ENCODE results near the gene SDHB. TPM values are rescaled to one million over a fixed set of nuclear protein-coding genes. Genes with fewer than 3 reads are reported as not detected.

The SDHB gene
- total RNA-seq, 1 donor from 2014 or later, result 72.7 TPM

GRCh38 chr1:17080880-17081279 lies 27.0 kb upstream of the SDHB start:
- Mint-ChIP-seq H3K4me1 (ENCODE audit: unreplicated experiment) (no peaks in the 10 kb centered on the region), H3K4me3 (no peak overlapping the region), H3K27ac (no peak overlapping the region), H3K36me3 (no peaks in the 10 kb centered on the region), H3K9me3 (no peaks in the 10 kb centered on the region), H3K27me3 (no peaks in the 10 kb centered on the region)
- DNase-seq (ENCODE audit: extremely low spot score, unreplicated experiment), result no peak
- no peak for TF ChIP-seq CTCF (conservative IDR thresholded peaks at IDR 0.05)

GRCh38 chr1:17080085-17080759 lies 26.4 kb upstream of the SDHB start:
- Mint-ChIP-seq H3K27ac (no peak overlapping the region), H3K9me3 (no peaks in the 10 kb centered on the region), H3K27me3 (no peaks in the 10 kb centered on the region), H3K36me3 (no peaks in the 10 kb centered on the region), H3K4me1 (ENCODE audit: unreplicated experiment) (no peaks in the 10 kb centered on the region), H3K4me3 (no peak overlapping the region)
- no peak for TF ChIP-seq CTCF (conservative IDR thresholded peaks at IDR 0.05)
- DNase-seq (ENCODE audit: extremely low spot score, unreplicated experiment), result no peak

- no peak for DNase-seq (ENCODE audit: extremely low spot score, unreplicated experiment)
- no peaks in the 10 kb centered on the region for H3K27me3 Mint-ChIP-seq
- H3K4me3 Mint-ChIP-seq, result no peak overlapping the region
- no peaks in the 10 kb centered on the region for H3K9me3 Mint-ChIP-seq
- no peaks in the 10 kb centered on the region for H3K36me3 Mint-ChIP-seq
- H3K4me1 Mint-ChIP-seq (ENCODE audit: unreplicated experiment), result no peaks in the 10 kb centered on the region
- H3K27ac Mint-ChIP-seq, result no peak overlapping the region
- no peak for TF ChIP-seq CTCF (conservative IDR thresholded peaks at IDR 0.05)
Measured at GRCh38 chr1:17078991-17079868, 25.4 kb upstream of the SDHB start.

- no peaks in the 10 kb centered on the region for H3K9me3 Mint-ChIP-seq
- no peak for DNase-seq (ENCODE audit: extremely low spot score, unreplicated experiment)
- no peak overlapping the region for H3K4me3 Mint-ChIP-seq
- H3K27me3 Mint-ChIP-seq, result no peaks in the 10 kb centered on the region
- no peak overlapping the region for H3K27ac Mint-ChIP-seq
- H3K4me1 Mint-ChIP-seq (ENCODE audit: unreplicated experiment), result no peaks in the 10 kb centered on the region
- no peaks in the 10 kb centered on the region for H3K36me3 Mint-ChIP-seq
- peak; percentile 69 for TF ChIP-seq CTCF (conservative IDR thresholded peaks at IDR 0.05)
Measured at GRCh38 chr1:17075470-17076255, 21.8 kb upstream of the SDHB start.

GRCh38 chr1:17071794-17072193 lies 18.0 kb upstream of the SDHB start:
- H3K4me1 Mint-ChIP-seq (ENCODE audit: unreplicated experiment), result no peaks in the 10 kb centered on the region
- H3K36me3 Mint-ChIP-seq, result no peaks in the 10 kb centered on the region
- no peaks in the 10 kb centered on the region for H3K27me3 Mint-ChIP-seq
- no peak for TF ChIP-seq CTCF (conservative IDR thresholded peaks at IDR 0.05)
- no peaks in the 10 kb centered on the region for H3K9me3 Mint-ChIP-seq
- DNase-seq (ENCODE audit: extremely low spot score, unreplicated experiment), result no peak
- no peak overlapping the region for H3K27ac Mint-ChIP-seq
- H3K4me3 Mint-ChIP-seq, result no peak overlapping the region
